ENCODE results near the gene NOX5.

DNA sequence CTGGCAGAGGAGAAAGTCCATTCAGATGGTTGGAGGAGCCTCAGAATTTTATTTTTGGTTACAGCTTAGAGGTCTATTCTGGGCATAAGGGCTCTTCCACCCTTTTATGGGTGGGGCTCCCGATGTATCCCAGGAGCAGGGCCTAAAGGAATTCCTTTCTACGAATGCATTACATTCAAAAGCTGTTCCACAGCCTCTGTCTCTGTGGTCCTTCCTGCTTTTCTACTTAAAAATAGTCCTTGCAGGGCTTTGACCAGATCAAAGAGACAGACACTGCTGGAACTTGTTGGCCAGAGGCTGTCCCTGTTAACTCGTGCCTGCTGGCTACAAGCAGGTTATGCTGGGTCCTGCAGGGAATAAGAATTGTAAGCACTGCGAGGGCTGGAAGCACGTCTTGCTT lies 14.4 kb upstream of the NOX5 start:
- TF ChIP-seq, protein P1, sequence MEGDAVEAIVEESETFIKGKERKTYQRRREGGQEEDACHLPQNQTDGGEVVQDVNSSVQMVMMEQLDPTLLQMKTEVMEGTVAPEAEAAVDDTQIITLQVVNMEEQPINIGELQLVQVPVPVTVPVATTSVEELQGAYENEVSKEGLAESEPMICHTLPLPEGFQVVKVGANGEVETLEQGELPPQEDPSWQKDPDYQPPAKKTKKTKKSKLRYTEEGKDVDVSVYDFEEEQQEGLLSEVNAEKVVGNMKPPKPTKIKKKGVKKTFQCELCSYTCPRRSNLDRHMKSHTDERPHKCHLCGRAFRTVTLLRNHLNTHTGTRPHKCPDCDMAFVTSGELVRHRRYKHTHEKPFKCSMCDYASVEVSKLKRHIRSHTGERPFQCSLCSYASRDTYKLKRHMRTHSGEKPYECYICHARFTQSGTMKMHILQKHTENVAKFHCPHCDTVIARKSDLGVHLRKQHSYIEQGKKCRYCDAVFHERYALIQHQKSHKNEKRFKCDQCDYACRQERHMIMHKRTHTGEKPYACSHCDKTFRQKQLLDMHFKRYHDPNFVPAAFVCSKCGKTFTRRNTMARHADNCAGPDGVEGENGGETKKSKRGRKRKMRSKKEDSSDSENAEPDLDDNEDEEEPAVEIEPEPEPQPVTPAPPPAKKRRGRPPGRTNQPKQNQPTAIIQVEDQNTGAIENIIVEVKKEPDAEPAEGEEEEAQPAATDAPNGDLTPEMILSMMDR (IDR thresholded peaks at IDR 0.05; ENCODE audit: low read depth, low read length, missing input control) = no peak
- TF ChIP-seq YY1 (IDR thresholded peaks at IDR 0.05) (no peak), EGR1 (IDR thresholded peaks at IDR 0.05; ENCODE audit: low read depth in 2 of 2) (no peak), SP1 (IDR thresholded peaks at IDR 0.05) (no peak), JUND (IDR thresholded peaks at IDR 0.05) (no peak), FOXA1 (IDR thresholded peaks at IDR 0.05) (no peak)
- TF ChIP-seq, protein P2, sequence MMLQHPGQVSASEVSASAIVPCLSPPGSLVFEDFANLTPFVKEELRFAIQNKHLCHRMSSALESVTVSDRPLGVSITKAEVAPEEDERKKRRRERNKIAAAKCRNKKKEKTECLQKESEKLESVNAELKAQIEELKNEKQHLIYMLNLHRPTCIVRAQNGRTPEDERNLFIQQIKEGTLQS (IDR thresholded peaks at IDR 0.05) = no peak

Data from liver (tissue), 3 donors.